Mucosa of rectum (tissue), 2 donors: ENCODE data around the gene PPP2R5A.

ENCODE experiments used
- H3K27ac ChIP-seq, 2 donors: one replicate each; pipeline ENCODE4 v1.7.0; 2013; ENCODE audit warnings: inconsistent platforms in 2 of 2, low read depth in 2 of 2, low read length in 2 of 2
- H3K27me3 ChIP-seq, 2 donors: one replicate each; pipeline ENCODE4 v1.7.0; 2013; ENCODE audit warnings: low read length in 2 of 2; ENCODE audit not compliant: control insufficient read depth in 2 of 2, insufficient read depth in 2 of 2
- H3K36me3 ChIP-seq, 2 donors: one replicate each; pipeline ENCODE4 v1.7.0; 2013; ENCODE audit warnings: low read length in 2 of 2; ENCODE audit not compliant: control insufficient read depth in 2 of 2, insufficient read depth in 2 of 2
- H3K4me1 ChIP-seq, 2 donors: one replicate each; pipeline ENCODE4 v1.7.0; 2013; ENCODE audit warnings: low read length in 2 of 2, mild to moderate bottlenecking in 1 of 2; ENCODE audit not compliant: control insufficient read depth in 2 of 2, insufficient read depth in 2 of 2
- H3K4me3 ChIP-seq, 2 donors: one replicate each; pipeline ENCODE4 v1.7.0; 2013; ENCODE audit warnings: low read length in 2 of 2
- H3K9ac ChIP-seq, 2 donors: one replicate each; pipeline ENCODE4 v1.7.0; 2013; ENCODE audit warnings: low read length in 2 of 2, low read depth in 1 of 2, mild to moderate bottlenecking in 1 of 2
- H3K9me3 ChIP-seq, 2 donors: one replicate each; pipeline ENCODE4 v1.7.0; 2013; ENCODE audit warnings: low read length in 2 of 2; ENCODE audit not compliant: control insufficient read depth in 2 of 2
- donor health status: healthy.
- donor health status: Normal muscosa, but diverticular disease.

The PPP2R5A gene

DNA sequence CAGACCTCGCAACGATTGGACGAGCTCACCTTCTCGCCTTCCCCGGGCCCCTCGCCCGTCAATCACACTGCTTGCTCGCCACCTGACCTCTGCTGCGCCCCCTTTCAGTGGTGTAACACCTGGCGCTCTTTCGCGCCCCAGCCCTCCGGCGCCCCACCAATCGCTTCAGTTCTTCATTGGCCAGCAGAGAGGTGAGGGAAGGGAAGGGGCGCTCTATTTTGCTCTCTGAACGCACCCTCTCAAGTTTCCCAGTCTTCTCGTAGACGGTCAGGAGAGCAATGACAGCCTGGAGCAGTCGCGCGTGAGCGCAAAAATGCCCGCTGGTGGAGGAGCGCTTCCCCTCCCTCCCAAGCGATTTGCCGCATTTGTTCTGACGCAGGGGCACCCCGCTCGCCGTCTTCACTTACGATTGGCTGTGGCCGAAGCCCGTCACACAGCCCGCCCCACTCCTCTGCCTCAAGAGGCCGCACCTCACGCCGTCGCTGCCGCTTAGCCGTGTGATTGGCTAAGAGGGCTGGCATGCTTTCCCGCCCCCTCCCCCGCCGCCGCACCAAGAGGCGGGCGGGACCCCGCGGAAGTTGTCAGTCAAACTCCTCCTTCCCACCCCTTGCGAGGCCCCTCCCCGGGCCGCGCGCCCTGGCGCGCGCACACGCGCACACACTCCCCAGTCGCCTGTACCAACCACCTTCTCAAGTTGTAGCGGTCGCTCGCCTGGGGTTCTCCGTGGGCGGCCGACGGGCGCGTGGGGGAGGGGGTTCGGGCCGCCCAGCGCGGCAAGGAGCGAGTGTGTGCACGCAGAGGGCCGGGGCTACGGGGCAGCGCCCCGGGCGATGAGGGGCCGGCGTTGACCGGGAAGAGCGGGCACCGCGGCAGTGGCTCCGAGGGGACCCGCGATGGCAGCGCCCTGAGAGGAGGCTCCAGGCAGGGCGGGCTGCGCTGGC, at the start of gene PPP2R5A:
PPP2R5A (plus strand) TSS at position 667 of the 941 bp plus-strand sequence. CDS start 701 bp downstream, outside the sequence.
- no peaks in the 10 kb centered on the region for H3K36me3 ChIP-seq
- H3K27ac ChIP-seq = peak within 1 kb of the TSS; percentile 99
- peak within 1 kb of the TSS; percentile 98 to 99 for H3K9ac ChIP-seq
- H3K9me3 ChIP-seq = no peaks in the 10 kb centered on the region
- peaks cover 20 to 25% of the 10 kb centered on the region in 2 donors for H3K4me1 ChIP-seq
- H3K4me3 ChIP-seq = peak within 1 kb of the TSS; percentile 97 to 100
- no peaks in the 10 kb centered on the region for H3K27me3 ChIP-seq

GRCh38 chr1:212235857-212236256, 49.4 kb upstream of the PPP2R5A start:
- Histone ChIP-seq H3K4me1 (peaks cover 20 to 28% of the 10 kb centered on the region in 2 donors), H3K9ac (peak overlapping the region in 1 of 2 donors; percentile 20), H3K4me3 (no peak overlapping the region), H3K36me3 (no peaks in the 10 kb centered on the region), H3K27ac (peak overlapping the region; percentile 59 to 71), H3K27me3 (no peaks in the 10 kb centered on the region), H3K9me3 (no peaks in the 10 kb centered on the region)

DNA sequence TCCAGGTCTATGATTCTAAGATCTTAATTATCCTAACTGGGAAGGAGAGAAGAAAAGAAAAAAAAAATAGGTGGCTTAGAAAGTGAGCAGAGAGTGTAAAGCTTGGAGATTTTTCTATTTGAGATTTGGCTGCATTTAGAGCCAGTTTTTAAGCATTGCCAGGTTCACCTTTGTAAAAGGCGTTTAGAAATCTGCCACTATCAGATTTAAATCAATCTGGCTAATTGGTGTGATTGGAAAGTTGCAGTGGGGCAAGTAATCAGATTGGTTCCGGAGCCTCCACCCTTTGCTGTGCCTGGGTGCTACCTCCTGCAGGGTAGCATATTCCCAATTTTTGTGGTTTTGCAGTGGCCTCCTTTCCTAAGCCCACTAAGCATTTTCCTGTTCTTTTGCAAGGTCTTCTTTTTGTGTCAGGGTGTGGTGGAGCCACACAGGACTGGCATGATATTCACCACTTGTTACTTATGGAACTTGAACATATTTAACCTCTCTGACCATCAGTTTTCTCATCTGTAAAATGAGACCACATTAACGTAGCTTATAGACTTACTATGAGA, 48.5 kb upstream of the PPP2R5A start:
- Histone ChIP-seq H3K27ac (peak overlapping the region; percentile 59 to 71), H3K36me3 (no peaks in the 10 kb centered on the region), H3K9me3 (no peaks in the 10 kb centered on the region), H3K4me1 (peaks cover 20 to 28% of the 10 kb centered on the region in 2 donors), H3K4me3 (no peak overlapping the region), H3K9ac (no peak overlapping the region), H3K27me3 (no peaks in the 10 kb centered on the region)

DNA sequence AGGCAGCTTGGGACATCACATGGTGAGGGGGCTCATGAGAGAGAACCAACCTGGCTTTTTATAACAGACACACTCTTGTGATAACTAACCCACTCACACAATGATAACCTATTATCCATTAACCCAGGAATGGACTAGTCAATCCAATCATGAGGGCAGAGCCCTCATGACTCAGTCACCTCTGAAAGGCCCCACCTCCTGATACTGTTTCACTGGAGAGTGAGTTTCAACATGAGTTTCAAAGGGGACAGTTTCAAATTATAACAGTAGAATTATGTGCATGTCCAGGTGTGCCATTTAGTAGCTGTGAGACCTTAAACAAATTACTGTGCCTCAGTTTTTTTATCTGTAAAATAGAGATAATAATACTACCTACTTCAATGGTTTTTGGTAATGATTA, 47.6 kb upstream of the PPP2R5A start:
- no peak overlapping the region for H3K9ac ChIP-seq
- peaks cover 20 to 28% of the 10 kb centered on the region in 2 donors for H3K4me1 ChIP-seq
- no peaks in the 10 kb centered on the region for H3K27me3 ChIP-seq
- H3K4me3 ChIP-seq = no peak overlapping the region
- H3K36me3 ChIP-seq = no peaks in the 10 kb centered on the region
- H3K27ac ChIP-seq = no peak overlapping the region
- H3K9me3 ChIP-seq = no peaks in the 10 kb centered on the region

GRCh38 chr1:212238552-212238951, 46.7 kb upstream of the PPP2R5A start:
- peak overlapping the region in 1 of 2 donors; percentile 45 for H3K27ac ChIP-seq
- H3K9ac ChIP-seq = no peak overlapping the region
- H3K27me3 ChIP-seq = no peaks in the 10 kb centered on the region
- peaks cover 20 to 28% of the 10 kb centered on the region in 2 donors for H3K4me1 ChIP-seq
- H3K4me3 ChIP-seq = no peak overlapping the region
- H3K9me3 ChIP-seq = no peaks in the 10 kb centered on the region
- no peaks in the 10 kb centered on the region for H3K36me3 ChIP-seq

DNA sequence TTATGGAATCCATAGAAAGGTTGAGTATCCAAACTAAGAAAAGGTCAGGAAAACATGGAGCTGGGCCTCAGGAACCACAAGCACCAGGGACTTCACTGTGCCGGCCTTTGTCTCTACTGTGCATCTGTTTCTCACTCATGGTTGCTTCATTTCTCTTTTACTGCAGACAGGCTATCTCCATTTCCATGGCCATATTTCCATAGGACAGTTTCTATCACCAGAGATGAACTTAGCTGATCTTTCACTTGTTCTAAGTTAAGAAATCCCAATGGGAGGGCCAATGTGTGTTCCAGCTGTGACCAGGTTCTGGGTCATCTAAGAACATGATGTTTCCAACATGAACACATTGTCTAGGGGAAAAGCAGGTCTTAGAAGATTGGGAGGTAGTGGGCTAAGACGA, 43.7 kb upstream of the PPP2R5A start:
- H3K27me3 ChIP-seq = no peaks in the 10 kb centered on the region
- H3K36me3 ChIP-seq = no peaks in the 10 kb centered on the region
- peaks cover 10 to 18% of the 10 kb centered on the region in 2 donors for H3K4me1 ChIP-seq
- H3K27ac ChIP-seq = peak overlapping the region in 1 of 2 donors; percentile 32
- no peak overlapping the region for H3K4me3 ChIP-seq
- H3K9ac ChIP-seq = no peak overlapping the region
- no peaks in the 10 kb centered on the region for H3K9me3 ChIP-seq

GRCh38 chr1:212241957-212242287, 43.3 kb upstream of the PPP2R5A start:
- H3K4me3 ChIP-seq = no peak overlapping the region
- peaks cover 6 to 14% of the 10 kb centered on the region in 2 donors for H3K4me1 ChIP-seq
- H3K27ac ChIP-seq = peak overlapping the region in 1 of 2 donors; percentile 32
- H3K9me3 ChIP-seq = no peaks in the 10 kb centered on the region
- no peaks in the 10 kb centered on the region for H3K36me3 ChIP-seq
- no peak overlapping the region for H3K9ac ChIP-seq
- no peaks in the 10 kb centered on the region for H3K27me3 ChIP-seq

GRCh38 chr1:212242288-212242984, 42.8 kb upstream of the PPP2R5A start:
- no peaks in the 10 kb centered on the region for H3K9me3 ChIP-seq
- no peaks in the 10 kb centered on the region for H3K27me3 ChIP-seq
- no peak overlapping the region for H3K9ac ChIP-seq
- H3K36me3 ChIP-seq = no peaks in the 10 kb centered on the region
- H3K4me1 ChIP-seq = peaks cover 1 to 12% of the 10 kb centered on the region in 2 donors
- peak overlapping the region in 1 of 2 donors; percentile 32 for H3K27ac ChIP-seq
- no peak overlapping the region for H3K4me3 ChIP-seq

DNA sequence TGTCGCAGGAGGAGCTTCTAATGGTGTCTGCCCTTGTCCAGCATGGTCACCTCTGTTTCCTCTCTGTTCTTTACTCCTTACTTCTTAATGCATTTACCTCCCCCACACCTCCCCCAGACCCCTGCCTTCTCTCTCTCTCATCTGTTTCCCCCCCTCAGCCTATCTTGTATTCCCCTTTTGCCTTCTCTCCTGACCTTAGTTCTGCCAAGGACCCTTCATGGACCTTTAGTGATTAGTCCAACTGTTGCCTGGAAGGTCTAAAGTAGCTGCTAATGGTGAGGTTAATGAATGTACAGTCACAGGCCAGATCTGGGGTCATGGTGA, 42.3 kb upstream of the PPP2R5A start:
- H3K4me1 ChIP-seq = peaks cover 0 to 12% of the 10 kb centered on the region in 2 donors
- H3K9ac ChIP-seq = no peak overlapping the region
- H3K27me3 ChIP-seq = no peaks in the 10 kb centered on the region
- no peak overlapping the region for H3K4me3 ChIP-seq
- no peaks in the 10 kb centered on the region for H3K9me3 ChIP-seq
- H3K36me3 ChIP-seq = no peaks in the 10 kb centered on the region
- peak overlapping the region in 1 of 2 donors; percentile 32 for H3K27ac ChIP-seq

GRCh38 chr1:212244441-212244840, 40.8 kb upstream of the PPP2R5A start:
- Histone ChIP-seq H3K9ac (no peak overlapping the region), H3K4me1 (no peaks in the 10 kb centered on the region), H3K27ac (no peak overlapping the region), H3K36me3 (no peaks in the 10 kb centered on the region), H3K9me3 (no peaks in the 10 kb centered on the region), H3K27me3 (no peaks in the 10 kb centered on the region), H3K4me3 (no peak overlapping the region)
